ENCODE data around the gene CATSPERZ. TPM values are rescaled to one million over a fixed set of nuclear protein-coding genes. Genes with fewer than 3 reads are reported as not detected.

Gene CATSPERZ
- total and polyA plus RNA-seq, 2 of the 13 experiments (the other 11 are each of a cell fraction or from before 2014, with no cell fraction given) = 0.22 to 0.48 TPM

DNA sequence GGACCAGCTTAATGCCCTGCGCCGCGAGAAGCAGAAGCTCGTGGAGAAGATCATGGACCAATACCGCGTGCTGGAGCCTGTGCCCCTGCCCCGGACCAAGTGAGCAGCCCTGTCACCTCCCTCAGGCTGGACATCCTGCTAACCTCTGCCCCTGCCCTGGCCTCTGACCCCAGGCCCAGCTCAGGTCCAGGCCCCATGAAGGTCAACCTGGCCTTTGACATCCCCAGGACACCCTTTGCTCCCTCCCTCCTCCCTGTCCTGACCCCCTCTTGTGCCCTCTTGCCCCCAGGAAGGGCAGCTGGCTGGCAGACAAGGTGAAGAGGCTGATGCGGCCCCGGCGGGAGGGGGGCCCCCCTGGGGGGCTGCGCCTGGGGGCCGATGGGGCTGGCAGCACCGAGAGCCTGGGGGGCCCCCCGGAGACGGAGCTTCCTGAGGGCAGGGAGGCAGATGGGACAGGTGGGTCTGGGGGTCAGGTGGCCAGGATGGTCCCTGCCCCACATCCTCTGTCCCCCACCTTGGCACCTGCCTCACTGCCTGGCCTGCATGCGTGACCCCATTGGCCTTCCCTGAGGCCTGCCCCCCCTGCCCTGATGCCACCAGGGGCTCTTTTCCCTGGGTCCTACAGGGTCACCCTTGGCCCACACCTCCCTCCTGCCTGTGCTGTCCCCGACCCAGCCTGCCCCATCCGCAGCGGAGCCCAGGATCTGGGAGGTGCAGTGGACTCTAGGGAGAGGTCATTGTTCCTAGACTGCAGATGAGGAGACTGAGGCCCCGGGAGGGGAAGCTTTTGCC, 53.8 kb downstream of the CATSPERZ start (continued):
- TF ChIP-seq HNRNPL (IDR thresholded peaks at IDR 0.05; ENCODE audit: low read depth, low read length) (no peak), KLF13 (CRISPR knock-in tag; IDR thresholded peaks at IDR 0.05) (no peak), NR2F6 (IDR thresholded peaks at IDR 0.05) (peak; percentile 87), NR2F6 (CRISPR knock-in tag; IDR thresholded peaks at IDR 0.05) (peak; percentile 80), RARA (CRISPR knock-in tag; IDR thresholded peaks at IDR 0.05) (peak; percentile 47; the same call in 1 of the 2 replicates), ZNF350 (CRISPR knock-in tag; IDR thresholded peaks at IDR 0.05; ENCODE audit: borderline replicate concordance, low read depth) (0 out of 2 replicates have a peak, but pooled peaks have one; percentile 28), ZNF556 (CRISPR knock-in tag; IDR thresholded peaks at IDR 0.05; ENCODE audit: borderline replicate concordance) (no peak), MTA1 (CRISPR knock-in tag; IDR thresholded peaks at IDR 0.05; ENCODE audit: borderline replicate concordance) (0 out of 2 replicates have a peak, but pooled peaks have one; percentile 49), RXRA (CRISPR knock-in tag; IDR thresholded peaks at IDR 0.05) (peak; percentile 57; the same call in 1 of the 2 replicates), NR2F1 (CRISPR knock-in tag; IDR thresholded peaks at IDR 0.05) (peak; percentile 35 to 80; a peak in 2 of 4 replicates), ZNF713 (CRISPR knock-in tag; IDR thresholded peaks at IDR 0.05) (no peak), HNF4G (IDR thresholded peaks at IDR 0.05; ENCODE audit: borderline replicate concordance, low read depth, low read length) (peak; percentile 44), HNF4G (CRISPR knock-in tag; IDR thresholded peaks at IDR 0.05; ENCODE audit: borderline replicate concordance, low read depth) (0 out of 2 replicates have a peak, but pooled peaks have one; percentile 25), SALL1 (CRISPR knock-in tag; IDR thresholded peaks at IDR 0.05) (peak; percentile 16; the same call in 1 of the 2 replicates), HNF4A (CRISPR knock-in tag; IDR thresholded peaks at IDR 0.05) (peak; percentile 71), RBM39 (IDR thresholded peaks at IDR 0.05; ENCODE audit: low read depth, low read length, poor library complexity, severe bottlenecking) (peak; percentile 20), NR2C2 (CRISPR knock-in tag; IDR thresholded peaks at IDR 0.05; ENCODE audit: borderline replicate concordance) (peak; percentile 93), NCOR1 (IDR thresholded peaks at IDR 0.05; ENCODE audit: borderline replicate concordance, low read length) (no peak), ZNF652 (CRISPR knock-in tag; IDR thresholded peaks at IDR 0.05; ENCODE audit: borderline replicate concordance, low read depth) (no peak), ZMYM3 (CRISPR knock-in tag; IDR thresholded peaks at IDR 0.05) (peak; percentile 85)
- TF ChIP-seq, protein P1, sequence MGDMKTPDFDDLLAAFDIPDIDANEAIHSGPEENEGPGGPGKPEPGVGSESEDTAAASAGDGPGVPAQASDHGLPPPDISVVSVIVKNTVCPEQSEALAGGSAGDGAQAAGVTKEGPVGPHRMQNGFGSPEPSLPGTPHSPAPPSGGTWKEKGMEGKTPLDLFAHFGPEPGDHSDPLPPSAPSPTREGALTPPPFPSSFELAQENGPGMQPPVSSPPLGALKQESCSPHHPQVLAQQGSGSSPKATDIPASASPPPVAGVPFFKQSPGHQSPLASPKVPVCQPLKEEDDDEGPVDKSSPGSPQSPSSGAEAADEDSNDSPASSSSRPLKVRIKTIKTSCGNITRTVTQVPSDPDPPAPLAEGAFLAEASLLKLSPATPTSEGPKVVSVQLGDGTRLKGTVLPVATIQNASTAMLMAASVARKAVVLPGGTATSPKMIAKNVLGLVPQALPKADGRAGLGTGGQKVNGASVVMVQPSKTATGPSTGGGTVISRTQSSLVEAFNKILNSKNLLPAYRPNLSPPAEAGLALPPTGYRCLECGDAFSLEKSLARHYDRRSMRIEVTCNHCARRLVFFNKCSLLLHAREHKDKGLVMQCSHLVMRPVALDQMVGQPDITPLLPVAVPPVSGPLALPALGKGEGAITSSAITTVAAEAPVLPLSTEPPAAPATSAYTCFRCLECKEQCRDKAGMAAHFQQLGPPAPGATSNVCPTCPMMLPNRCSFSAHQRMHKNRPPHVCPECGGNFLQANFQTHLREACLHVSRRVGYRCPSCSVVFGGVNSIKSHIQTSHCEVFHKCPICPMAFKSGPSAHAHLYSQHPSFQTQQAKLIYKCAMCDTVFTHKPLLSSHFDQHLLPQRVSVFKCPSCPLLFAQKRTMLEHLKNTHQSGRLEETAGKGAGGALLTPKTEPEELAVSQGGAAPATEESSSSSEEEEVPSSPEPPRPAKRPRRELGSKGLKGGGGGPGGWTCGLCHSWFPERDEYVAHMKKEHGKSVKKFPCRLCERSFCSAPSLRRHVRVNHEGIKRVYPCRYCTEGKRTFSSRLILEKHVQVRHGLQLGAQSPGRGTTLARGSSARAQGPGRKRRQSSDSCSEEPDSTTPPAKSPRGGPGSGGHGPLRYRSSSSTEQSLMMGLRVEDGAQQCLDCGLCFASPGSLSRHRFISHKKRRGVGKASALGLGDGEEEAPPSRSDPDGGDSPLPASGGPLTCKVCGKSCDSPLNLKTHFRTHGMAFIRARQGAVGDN (CRISPR knock-in tag; IDR thresholded peaks at IDR 0.05) = peak; percentile 50
- TF ChIP-seq, protein P2, sequence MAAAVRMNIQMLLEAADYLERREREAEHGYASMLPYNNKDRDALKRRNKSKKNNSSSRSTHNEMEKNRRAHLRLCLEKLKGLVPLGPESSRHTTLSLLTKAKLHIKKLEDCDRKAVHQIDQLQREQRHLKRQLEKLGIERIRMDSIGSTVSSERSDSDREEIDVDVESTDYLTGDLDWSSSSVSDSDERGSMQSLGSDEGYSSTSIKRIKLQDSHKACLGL (CRISPR knock-in tag; IDR thresholded peaks at IDR 0.05) = no peak
- TF ChIP-seq, protein P3, sequence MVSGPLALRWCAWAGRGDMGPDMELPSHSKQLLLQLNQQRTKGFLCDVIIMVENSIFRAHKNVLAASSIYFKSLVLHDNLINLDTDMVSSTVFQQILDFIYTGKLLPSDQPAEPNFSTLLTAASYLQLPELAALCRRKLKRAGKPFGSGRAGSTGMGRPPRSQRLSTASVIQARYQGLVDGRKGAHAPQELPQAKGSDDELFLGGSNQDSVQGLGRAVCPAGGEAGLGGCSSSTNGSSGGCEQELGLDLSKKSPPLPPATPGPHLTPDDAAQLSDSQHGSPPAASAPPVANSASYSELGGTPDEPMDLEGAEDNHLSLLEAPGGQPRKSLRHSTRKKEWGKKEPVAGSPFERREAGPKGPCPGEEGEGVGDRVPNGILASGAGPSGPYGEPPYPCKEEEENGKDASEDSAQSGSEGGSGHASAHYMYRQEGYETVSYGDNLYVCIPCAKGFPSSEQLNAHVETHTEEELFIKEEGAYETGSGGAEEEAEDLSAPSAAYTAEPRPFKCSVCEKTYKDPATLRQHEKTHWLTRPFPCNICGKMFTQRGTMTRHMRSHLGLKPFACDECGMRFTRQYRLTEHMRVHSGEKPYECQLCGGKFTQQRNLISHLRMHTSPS (CRISPR knock-in tag; IDR thresholded peaks at IDR 0.05; ENCODE audit: low read depth) = peak; percentile 46; the same call in 1 of the 2 replicates

All from HepG2 (cell line).